CD4-positive, alpha-beta T cell treated with Interleukin-17A for 1 hour (primary cell): ENCODE measurements around the gene INO80C.
"Not testable (repeated sequence)": the region's sequence is repeated elsewhere in the genome, so short reads cannot be mapped to it uniquely, and the experiment has no call there.

Experiments used
- DNase-seq: peaks from one replicate; pipeline ENCODE4 v3.0.0-alpha.2; 2020

The INO80C gene

DNA sequence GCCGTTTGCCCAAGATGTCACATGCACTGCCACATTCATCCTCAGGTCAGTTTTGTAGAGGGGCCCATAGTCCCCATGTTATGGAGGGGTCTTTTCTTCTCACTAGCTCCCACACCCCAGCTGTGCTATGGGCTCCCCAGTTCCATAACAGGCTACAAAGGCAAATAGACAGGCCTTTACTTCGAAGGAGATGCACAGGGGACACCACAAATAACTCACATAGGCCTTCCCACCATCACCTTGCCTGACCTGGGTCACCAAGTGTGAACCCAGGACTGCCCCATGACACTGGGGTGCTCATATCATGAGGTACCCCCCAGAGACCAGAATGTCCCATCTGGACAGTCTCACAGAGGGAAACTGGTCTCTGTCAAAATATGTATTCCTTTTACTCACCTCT, 15.0 kb upstream of the INO80C start:
- no peak for DNase-seq

DNA sequence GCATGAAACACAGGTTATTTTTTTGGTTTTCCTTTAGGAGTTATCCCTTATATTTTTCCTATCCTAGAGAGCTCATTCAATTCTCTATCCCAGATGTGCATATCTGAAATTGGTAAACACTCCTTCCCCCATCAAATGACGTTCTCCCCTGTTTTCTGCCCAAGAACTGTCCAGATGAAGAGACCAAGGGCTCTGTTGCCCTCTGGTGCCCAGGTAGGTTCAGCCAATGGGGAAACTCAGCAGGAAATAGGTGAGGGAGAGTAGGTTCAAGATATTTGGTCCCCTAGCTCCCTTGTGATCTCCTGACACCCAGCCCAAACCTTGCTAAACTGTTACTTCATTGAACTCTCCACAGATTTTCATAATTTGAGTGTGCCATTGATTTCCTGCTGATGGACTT, 14.1 kb upstream of the INO80C start:
- no peak for DNase-seq

DNA sequence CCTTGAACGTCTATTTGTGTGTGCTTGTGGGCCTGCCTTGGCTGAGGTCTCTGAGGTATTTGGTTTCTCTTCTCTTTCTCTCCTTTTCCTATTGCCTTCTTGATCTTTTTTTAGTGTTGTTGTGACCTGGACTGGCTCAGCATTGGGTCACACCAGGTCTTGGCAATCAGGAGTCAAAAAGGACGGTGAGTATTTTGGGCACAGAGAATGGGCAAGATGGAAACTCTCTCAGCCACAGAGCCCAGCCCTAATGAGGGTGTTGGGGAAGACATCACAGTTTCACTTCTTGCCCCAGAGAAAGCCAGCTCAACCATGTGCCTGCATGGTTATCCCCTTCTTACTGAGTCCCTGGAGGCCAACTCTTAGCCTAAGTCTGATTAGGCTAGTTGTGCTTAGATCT, 13.7 kb upstream of the INO80C start:
- DNase-seq = no peak

DNA sequence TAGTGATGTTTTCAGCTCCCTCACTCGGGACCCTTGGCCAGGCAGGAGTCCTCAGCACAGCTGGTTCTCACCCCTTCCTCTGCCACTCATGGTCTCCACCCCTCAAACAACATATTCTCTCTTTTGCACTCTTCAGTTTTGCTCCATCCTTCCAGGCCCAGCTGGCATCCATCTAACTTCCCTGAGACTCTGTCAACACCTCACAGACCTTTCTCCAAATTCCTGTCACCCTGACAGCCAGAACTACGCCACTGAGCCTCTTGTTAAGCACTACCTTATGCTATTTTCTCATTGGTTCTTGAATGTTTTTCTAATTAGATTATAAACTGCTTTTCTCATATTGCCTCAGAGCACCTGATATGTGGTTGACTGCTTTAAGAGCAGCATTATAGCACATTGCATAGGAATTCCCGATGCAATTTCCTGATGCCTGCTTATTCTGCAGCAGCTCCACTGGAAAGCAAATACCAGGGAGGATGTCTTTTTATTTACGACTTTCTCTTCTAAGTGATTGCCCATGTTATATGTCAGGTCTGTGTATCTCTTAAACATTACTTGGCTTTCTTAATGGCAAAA, 12.4 kb upstream of the INO80C start:
- no peak for DNase-seq

DNA sequence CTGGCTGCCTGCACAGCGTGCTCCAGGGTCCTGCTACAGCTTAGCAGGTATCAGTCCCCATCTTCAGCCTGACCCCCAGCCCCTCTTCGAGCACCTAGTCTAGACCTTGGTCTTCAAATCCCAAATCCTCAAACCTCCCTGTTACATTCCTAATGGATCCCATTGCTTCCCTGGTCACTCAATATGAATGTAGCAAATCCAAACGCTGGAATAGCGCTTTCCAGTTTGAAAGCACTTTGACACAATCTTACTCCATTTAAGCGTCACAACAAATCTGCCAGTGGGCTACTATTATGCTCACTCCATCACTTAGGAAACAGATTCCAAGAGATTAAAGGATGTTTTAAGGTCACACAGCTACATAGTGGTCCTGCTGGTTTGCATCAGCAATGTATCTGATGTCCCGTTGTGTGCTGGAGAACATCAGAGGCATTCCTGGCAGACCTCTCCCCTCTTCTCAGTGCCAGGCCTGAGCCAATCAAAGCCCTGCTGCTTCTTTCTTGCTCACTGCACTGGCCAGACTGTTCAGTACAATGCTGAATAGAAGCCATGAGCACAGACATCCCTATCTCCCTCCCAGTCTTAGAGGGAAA, 11.1 kb upstream of the INO80C start:
- no peak for DNase-seq

DNA sequence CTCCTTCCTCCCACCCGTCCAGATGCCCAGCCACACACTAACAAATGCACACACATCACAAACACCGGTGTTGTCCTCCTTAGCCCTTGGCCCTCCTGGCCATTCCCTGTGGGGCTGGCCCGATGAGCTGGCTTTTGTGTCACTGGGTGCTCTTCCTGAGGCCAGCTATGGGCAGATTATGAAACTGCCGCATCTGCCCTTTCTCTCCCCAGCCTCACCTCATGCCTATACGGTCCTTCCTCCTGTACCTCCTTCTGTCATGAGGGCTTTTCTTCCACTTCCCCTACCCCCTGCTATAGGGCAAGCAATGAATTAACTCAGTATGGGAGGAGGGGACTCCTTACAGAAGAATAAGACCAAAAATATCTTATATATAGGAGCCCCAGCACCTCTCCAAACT, 10.3 kb upstream of the INO80C start:
- no peak for DNase-seq

DNA sequence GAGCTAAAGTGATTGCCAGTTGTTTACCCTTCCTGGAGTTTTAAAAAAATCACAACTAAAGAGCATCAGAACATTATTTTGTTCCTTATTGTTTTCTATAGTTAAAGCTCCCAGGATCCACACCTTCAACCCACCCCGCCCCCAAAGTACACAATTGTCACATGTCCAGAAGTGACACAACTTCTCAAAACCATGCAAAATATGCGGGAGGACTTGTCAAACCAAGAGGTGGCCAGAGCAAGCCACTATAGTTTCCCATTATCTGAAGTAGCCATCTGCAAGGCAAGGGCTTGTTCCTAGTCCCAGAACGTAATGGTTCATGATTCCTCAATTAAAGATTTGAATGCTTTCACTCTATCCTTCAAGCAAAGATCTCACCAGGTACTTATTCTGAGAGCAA, 9.9 kb upstream of the INO80C start:
- DNase-seq = no peak

DNA sequence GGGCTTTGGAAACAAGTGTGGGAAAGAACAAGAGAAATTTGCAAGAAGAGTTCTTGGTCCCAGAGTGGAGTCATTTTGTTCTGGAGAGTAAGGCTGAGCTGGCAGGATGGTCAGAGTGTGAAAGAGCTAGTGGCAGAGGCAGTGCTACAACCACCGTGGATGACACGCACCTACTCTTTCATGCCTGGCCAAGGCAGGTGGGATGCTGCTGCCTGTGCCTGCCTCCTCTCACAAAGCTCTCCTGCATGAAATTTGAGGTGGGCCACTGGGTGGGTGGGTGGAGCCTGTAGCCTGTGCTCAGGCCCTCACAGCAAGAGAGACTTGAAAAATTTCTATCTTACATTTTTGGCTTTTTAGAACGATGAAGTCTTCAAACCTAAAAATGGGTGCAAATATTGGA, 9.4 kb upstream of the INO80C start:
- DNase-seq = no peak

DNA sequence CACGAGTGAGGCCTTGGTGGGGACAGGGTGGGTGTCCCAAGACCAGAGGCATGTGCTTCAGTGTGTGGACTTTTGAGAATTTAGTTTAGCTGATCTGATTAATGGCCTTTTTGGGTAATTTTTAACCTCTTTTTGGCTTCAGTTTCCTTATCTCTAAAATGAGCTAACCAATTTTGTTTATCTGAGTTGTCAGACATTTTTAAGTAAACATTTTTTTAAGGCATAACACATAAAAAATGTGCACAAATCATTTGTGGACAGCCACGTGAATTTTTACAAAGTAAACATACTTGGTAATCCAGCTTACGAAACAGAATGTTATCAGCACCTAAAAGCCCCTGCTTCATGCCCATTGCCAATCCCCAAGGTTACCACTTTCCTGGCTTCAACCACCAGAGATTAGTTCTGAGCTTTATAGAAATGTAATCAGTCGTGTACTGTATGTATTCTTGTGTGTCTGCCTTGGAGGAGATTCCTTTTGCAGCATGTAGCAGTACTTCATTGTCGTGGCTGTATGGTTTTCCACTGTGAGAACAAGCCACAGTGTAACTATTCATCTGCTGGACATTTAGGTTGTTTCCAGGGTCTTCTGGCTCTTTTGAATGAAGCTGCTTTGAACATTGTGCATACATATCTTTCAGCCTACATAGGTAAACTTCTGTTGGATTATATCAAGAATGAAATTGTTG, 8.4 kb upstream of the INO80C start:
- no peak for DNase-seq

DNA sequence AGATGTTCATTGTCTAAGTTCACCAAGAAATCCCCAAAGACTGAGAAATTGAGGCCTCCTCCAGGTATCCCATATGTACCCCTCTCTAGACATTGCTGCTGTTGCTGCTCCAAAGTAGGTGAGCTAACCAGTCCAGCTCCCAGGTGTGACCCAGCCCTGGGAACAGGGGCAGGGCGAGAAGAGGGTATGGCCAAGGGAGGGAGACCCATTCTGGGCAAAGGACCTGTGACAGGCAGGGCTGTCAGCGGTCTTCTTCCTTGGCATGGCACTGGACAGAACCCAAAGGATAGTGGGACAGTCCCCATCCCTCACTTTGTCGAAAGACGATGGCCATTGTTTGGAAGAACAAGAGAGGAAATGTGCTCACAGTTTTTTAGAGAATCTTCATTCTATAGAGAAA, 7.2 kb upstream of the INO80C start:
- no peak for DNase-seq

DNA sequence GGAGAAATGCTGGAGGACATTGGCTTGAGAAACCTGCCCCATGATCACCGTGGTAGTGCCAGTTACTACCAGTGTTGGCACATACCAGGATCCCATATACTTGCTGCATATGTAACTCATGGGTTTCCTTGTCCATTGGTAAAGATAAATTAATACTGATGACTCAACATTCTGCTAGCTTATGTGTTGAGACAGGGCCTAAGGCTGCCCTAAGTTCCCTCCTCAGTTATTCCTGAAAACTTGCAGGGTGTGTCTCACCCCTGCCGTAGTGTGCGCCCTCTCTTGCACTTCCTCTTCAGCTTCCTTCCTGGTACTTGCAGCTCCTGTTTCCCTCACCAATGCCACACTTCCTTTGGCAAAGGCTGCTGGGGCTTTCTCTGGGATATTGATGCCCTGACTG, 4.3 kb upstream of the INO80C start:
- DNase-seq = no peak

DNA sequence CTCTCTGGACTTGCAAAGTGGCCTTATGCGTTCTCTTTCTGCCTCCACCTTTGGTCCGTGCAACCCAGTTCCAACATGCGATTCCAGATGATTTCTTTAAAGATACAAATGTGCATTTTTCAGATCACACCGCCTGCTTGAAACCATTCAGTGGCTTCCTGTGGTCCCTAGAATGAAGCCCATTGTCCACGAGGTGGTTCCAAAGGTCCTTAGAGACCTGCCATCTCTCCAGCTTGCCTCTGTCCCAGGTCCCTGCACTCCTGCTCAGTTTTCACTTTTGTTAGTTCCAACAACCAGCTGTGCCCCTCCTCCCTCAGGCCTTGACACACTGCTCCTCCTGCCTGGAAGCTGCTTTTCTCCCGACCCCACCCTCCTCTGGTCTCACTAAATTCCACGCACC, 3.6 kb upstream of the INO80C start:
- DNase-seq = no peak

DNA sequence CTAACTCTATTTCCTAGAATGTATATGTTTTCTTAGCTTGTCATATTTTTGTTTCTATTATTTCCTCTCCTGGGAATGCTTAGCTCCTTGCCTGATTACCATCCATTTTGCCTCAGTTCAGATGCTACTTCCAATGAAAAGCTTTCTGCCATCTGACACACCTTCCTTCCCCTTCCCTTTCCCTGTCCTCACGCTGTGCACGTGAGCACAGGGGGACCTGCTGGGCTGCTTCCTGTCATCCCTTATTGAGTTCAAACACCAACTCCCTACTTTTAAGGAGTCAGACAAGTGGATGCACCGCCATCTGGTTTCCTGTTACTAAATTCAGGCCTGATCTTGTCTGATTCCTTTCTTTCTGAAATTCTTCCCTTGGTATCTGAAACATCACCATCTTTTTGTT, 2.4 kb upstream of the INO80C start:
- DNase-seq = no peak

DNA sequence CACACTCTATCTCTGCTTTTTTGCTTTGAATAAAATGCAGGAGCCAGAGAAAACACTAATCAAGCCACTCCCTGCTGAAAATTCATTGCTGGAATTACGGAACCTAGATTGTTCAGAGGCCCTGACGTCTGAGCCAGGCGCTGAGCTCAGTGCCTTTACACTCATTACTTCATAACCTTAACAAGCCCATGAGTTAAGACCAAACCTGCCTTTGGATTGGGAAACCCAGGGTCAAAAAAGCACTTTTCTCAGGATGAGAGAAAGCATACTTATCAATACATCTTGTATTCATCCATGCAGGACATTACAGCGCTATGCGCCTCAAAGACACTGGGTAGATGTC, 762 bp downstream of the INO80C start:
- DNase-seq = peak; percentile 4

DNA sequence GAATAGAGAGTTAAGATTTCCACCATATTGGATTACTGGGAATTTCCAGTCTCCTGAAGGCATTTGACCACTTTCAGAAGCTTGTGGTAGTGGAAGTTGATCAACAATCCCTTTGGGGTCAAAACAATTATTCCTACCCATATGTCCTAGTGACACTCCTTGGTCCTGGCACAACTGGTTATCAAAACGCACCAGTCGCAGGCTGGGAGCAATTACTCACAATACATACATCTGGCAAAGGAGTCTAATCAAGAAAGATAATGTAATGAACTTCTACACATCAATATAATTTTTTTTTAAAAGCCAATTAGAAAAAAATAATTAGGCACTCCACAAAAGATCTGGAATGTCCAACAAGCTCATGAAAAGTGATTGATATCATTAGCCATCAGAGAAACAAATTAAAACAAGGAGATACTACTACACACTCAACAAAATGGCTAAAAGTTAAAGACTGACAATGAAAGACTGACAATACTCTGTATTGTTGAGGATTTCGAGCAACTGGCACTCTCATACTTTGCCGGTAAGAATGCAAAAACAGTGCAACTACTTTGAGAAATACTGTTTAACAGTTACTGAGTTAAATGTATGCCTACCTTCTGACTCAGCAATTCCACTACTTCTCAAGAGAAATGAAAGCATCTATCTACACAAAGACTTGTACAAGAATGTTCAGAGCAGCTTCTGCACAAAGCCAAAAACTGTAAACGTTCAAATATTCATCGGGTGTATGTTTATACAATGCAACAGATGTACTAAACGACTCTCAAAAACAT, 2.0 kb downstream of the INO80C start:
- DNase-seq = no peak

DNA sequence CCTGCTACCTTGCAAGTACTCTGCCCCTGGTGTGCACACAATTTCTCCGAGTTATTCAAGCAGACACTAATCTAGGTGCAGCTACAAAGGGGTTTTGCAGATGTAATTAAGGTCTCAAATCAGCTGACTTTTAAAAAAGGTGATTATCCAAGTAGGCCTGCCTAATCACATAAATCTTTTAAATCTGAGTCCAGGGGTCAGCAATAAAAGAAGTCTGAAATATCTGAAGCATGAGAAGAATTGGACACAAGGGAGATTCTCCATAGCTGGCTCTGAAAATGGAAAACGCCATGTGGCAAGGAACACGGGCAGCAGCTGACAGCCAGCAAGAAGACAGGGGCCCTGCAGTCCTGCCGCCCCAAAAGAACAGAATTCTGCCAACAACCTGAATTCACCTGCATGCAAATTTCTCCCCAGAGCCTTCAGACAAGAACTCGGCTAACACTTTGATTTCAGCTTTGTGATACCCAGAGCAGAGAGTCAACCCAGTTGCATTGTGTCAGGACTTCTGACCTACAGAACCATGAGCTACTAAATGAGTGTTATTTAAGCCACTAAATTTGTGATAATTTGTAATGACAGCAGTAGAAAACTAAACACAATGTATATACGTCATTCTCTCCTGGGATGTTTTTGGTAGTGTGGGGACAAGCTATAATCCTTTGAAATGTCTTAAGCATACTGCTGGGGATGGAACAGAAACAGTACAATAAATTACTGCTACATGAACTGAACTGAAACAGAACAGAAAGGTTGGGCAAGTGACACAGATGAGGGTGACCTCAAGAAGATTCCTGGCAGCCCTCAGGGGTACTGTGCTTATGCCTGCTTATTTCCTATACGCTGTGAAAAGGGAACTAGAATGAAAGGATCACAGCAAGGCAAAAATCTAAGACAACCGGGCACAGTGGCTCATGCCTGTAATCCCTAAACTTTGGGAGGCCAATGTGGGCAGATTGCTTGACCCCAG, 3.2 kb downstream of the INO80C start:
- DNase-seq = no peak

DNA sequence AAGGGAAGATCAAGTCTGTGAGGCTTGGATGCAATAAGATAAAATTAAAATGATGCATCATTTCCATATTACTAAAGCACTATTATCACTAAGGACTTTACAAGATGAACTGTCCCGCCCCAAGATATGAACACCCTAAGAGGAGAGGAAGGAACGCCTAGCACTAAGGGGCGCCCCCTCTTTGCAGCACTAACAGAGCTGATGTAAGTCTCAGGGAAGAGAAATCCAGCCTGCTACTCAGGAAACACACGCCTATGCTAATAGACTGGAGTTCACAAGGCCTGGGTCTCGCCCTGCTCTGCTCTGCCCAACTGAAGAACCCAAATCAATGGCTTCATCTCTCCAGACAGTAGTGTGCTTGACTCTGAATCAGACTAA, 6.1 kb downstream of the INO80C start:
- DNase-seq = no peak

DNA sequence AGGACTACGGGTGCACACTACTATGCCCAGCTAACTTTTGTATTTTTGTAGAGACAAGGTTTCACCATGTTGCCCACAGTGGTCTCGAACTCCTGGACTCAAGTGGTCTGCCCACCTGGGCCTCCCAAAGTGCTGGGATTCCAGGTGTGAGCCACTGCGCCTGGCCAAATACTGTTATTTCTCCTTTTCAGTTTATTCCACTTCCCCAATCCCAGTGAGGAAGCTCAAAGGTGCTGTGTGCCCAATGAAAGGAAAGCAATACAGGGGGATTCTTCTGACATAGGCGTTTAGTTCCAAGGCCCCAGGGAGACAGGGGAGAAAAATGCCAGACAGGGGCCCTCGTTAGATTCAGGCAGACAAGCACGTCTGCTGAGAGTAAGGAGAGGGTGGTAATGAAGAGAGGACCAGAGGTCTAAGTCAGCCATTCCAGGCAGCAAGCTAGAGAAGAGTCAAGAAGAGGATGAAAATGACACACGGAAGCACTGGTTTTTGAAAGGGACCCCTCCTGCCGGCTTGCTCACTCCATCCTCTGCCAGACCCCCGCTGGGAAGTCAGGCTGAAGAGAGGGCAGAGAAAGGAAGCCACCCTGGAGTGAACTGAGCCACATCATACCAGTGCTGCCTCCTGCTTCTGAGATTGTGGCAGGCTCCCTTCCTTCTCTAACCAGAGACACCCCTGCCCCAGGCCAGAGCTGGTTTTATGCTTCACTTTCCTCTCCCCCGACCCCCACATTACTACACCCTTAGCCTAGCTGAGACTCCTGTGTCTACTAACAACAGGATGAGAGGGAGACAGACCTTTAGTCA, 6.7 kb downstream of the INO80C start:
- DNase-seq = no peak

DNA sequence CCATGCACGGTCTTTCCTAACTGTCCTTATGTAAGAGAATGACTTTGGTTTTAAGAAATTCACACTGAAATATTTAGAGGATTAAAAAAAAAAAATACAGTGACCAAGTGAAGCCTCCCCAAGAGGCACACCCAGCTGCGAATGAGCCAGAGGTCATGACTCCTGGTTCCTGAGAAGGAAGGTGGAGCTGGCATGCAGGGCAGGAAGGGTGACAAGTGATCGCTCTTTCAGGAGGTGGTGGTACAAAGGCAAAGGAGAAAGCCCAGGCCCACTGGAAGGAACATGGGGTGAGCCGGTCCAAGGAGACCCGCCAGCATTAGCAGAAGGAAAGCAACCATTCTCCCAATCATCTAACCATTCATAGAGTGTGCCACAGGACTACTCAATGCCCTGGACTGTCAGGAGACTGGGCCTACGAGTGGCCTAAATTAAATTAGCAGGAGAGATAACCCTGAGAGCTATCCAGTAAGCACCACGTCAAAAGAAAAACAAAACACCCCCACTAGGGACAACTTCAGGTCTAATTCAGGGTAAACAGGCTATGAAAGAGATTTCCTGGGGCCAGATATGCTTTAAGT, 7.8 kb downstream of the INO80C start:
- no peak for DNase-seq

DNA sequence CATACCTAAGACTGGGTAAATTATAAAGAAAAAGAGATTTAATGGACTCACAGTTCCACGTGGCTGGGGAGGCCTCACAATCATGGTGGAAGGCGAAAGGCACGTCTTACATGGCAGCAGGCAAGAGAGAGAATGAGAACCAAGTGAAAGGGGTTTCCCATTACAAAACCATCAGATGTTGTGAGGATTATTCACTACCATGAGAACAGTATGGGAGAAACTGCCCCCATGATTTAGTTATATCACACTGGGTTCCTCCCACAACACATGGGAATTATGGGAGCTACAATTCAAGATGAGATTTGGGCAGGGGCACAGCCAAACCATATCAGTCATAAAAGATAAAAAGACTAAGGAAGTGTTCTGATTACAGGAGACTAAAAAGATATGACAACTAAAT, 8.5 kb downstream of the INO80C start:
- not testable (repeated sequence) for DNase-seq

DNA sequence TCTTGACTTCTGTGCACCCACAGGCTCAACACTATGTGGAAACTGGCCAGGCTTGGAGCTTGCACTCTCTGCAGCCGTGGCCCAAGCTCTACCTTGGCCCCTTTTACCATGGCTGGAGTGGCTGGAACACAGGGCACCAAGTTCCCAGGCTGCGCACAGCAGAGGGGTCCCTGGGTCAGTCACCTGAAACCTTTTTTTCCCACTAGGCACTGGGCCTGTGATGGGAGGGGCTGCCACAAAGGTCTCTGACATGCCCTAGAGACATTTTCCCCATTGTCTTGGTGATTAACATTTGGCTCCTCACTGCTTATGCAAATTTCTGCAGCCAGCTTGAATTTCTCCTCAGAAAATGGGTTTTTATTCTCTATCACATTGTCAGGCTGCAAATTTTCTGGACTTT, 9.4 kb downstream of the INO80C start:
- not testable (repeated sequence) for DNase-seq

DNA sequence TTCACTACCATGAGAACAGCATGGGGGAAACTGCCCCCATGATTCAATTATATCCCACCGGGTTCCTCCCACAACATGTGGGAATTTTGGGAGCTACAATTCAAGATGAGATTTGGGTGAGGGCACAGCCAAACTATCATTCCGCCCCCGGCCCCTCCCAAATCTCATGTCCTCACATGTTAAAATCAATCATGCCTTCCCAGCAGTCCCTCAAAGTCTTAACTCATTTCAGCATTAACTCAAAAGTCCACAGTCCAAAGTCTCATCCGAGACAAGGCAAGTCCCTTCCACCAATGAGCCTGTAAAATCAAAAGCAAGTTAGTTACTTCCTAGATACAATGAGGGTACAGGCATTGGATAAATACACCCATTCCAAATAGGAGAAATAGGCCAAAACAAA, 10.2 kb downstream of the INO80C start:
- DNase-seq = not testable (repeated sequence)
